ENCODE data around the gene ATP6V1B1. TPM values are rescaled to one million over a fixed set of nuclear protein-coding genes. Genes with fewer than 3 reads are reported as not detected.

Gene ATP6V1B1
- total and polyA plus RNA-seq, 9 of the 15 experiments (the other 6 are each of a cell fraction or from before 2014, with no cell fraction given) = not detected

GRCh38 chr2:70995426-70995729 lies 59.7 kb downstream of the ATP6V1B1 start:
- peak; percentile 80 for FAIRE-seq
- Histone ChIP-seq H3K27me3 (ENCODE audit: control insufficient read depth in 2 of 2, insufficient read depth in 2 of 2, low read length in 2 of 2) (no peaks in the 10 kb centered on the region), H4K20me1 (replicated peaks; ENCODE audit: control insufficient read depth, insufficient read depth, low read length) (peaks cover 9% of the 10 kb centered on the region; the same call in 1 of the 2 replicates), H2AFZ (ENCODE audit: low read depth, low read length) (peak overlapping the region; percentile 100), H3K9ac (ENCODE audit: insufficient read depth in 1 of 2, low read depth in 2 of 2, low read length in 2 of 2) (peak overlapping the region; percentile 73 to 96; a peak in 3 of 4 replicates), H3K4me3 (peak overlapping the region; percentile 87), H3K79me2 (ENCODE audit: control insufficient read depth, insufficient read depth, low read length) (peaks cover 20% of the 10 kb centered on the region), H3K27ac (ENCODE audit: extremely low read depth, low read depth, low read length) (no peak overlapping the region), H3K4me1 (replicated peaks in 1 of 2; ENCODE audit: control insufficient read depth in 2 of 2, insufficient read depth in 2 of 2, low read length in 2 of 2) (peaks cover 13 to 22% of the 10 kb centered on the region in 2 experiments; a peak in 4 of 5 replicates), H3K9me1 (ENCODE audit: control insufficient read depth, insufficient read depth, low read length) (no peaks in the 10 kb centered on the region), H3K4me2 (ENCODE audit: insufficient read depth, low read length) (peak overlapping the region; percentile 96), H3K36me3 (ENCODE audit: control insufficient read depth, insufficient read depth, low read length) (peaks cover 25% of the 10 kb centered on the region), H3K9me3 (replicated peaks; ENCODE audit: control insufficient read depth, insufficient read depth, low read depth, low read length) (no peaks in the 10 kb centered on the region)
- no TSS peak for BruUV-seq (replicated peaks)
- WGBS (ENCODE audit: insufficient coverage, low coverage, missing lambda C conversion rate) = 3% methylated on average over 11 of the region's 11 CpGs
- ChIA-PET POLR2A (no interaction called here), CTCF (ENCODE audit: low intra/inter-chr PET ratio) (interaction anchor here (2.2 kb wide), 1 partner anchor 31 kb away, joined by 9 read pairs; no protein-coding TSS in a partner anchor)
- in situ Hi-C loops (cut with MboI) (no loop called here), intact Hi-C loops (cut with micrococcal nuclease) (loop anchor here (10.0 kb wide), 1 partner anchor 139 kb away; the partner anchor contains the start of genes MCEE and MPHOSPH10)
- DNase-seq (ENCODE audit: extremely low read depth in 1 of 4, low spot score in 3 of 4) = peak; percentile 50 to 71 (median 52)
- ATAC-seq = peak; percentile 77
- TF ChIP-seq MAFK (IDR thresholded peaks at IDR 0.05; ENCODE audit: low read length) (no peak), RREB1 (CRISPR knock-in tag; IDR thresholded peaks at IDR 0.05) (no peak), TFAP4 (CRISPR knock-in tag; IDR thresholded peaks at IDR 0.05; ENCODE audit: borderline replicate concordance) (peak; percentile 22; the same call in 1 of the 2 replicates), RAD21 (CRISPR knock-in tag; conservative IDR thresholded peaks at IDR 0.05 in 1 of 2, IDR thresholded peaks at IDR 0.05 in 1 of 2) (peak in 1 of 2 experiments; percentile 28; a peak in 2 of 4 replicates), RBM14 (IDR thresholded peaks at IDR 0.05; ENCODE audit: borderline replicate concordance, insufficient read depth, low read depth, low read length) (no peak), CHD1 (IDR thresholded peaks at IDR 0.05; ENCODE audit: low read length) (no peak), HMBOX1 (IDR thresholded peaks at IDR 0.05) (peak; percentile 84), FOXA3 (CRISPR knock-in tag; conservative IDR thresholded peaks at IDR 0.05 in 1 of 2, IDR thresholded peaks at IDR 0.05 in 1 of 2) (0 out of 4 replicates have a peak, but pooled peaks of 1 of the 2 experiments have one; percentile 25), ELF1 (tag; IDR thresholded peaks at IDR 0.05) (0 out of 2 replicates have a peak, but pooled peaks have one; percentile 23), CTCF (IDR thresholded peaks at IDR 0.05 in 2 of 3, conservative IDR thresholded peaks at IDR 0.05 in 1 of 3; ENCODE audit: insufficient read depth in 2 of 3, low read depth in 1 of 3, low read length in 3 of 3) (peak; percentile 61 to 66 (median 63)), FOXK2 (conservative IDR thresholded peaks at IDR 0.05 in 1 of 2, IDR thresholded peaks at IDR 0.05 in 1 of 2; ENCODE audit: low read depth in 2 of 2) (peak; percentile 57 to 58; a peak in 2 of 4 replicates)
